T-helper 1 cell treated with Interleukin-12 subunit alpha and Interleukin-12 subunit beta and Interleukin-4 antibody, amounts not matched to agents 30 μg/mL and 1 μg/mL, for 36 hours (primary cell): ENCODE data around the gene ERFL.
"Not testable (repeated sequence)": the region's sequence is repeated elsewhere in the genome, so short reads cannot be mapped to it uniquely, and the experiment has no call there.

ENCODE experiments used
- H3K27ac Mint-ChIP-seq: one replicate; pipeline ENCODE4 v1.8.0; 2021; ENCODE audit warnings: mild to moderate bottlenecking, mixed read lengths
- H3K27me3 Mint-ChIP-seq: one replicate; pipeline ENCODE4 v1.8.0; 2021; ENCODE audit warnings: low read depth, mixed read lengths
- H3K36me3 Mint-ChIP-seq: one replicate; pipeline ENCODE4 v1.8.0; 2021; ENCODE audit warnings: low read depth, mixed read lengths
- H3K4me1 Mint-ChIP-seq: one replicate; pipeline ENCODE4 v1.8.0; 2021; ENCODE audit warnings: low read depth, mixed read lengths
- H3K4me3 Mint-ChIP-seq: one replicate; pipeline ENCODE4 v1.8.0; 2021; ENCODE audit warnings: mild to moderate bottlenecking, moderate library complexity, mixed read lengths
- H3K9me3 Mint-ChIP-seq: one replicate; pipeline ENCODE4 v1.8.0; 2021; ENCODE audit warnings: mixed read lengths

Gene ERFL

DNA sequence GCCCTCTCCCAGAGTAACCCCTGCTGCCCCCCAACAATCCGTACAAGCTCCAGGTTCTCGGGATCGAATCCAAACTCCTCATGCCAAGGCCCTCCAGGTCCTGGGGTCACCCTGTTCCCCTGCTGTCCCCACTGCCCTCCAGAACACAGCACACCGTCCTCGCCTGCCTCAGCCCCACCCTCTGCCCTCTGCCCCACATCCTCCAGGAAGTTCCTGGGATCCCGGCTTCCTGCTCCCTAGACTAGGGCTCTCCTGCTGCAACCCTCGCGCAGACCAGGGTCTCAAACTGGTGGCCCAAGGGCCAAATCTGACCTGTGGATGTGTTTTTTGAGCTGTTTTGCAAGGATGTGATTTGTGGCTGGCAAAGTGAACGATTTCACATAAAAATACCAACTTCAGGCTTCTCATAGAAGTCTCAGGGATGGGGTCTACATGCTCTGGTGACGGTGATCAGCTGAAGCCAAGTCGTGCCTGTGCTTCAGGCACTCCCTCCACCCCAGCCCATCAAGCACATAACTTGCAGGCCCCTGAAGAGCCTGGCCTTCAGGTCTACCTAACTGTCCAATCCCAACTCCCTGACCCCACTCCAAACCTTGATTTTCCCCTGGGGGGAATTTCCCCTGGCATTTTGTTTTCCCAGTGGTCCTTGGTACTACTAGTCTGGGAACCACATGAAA is 29.1 kb upstream of the ERFL start:
- Mint-ChIP-seq H3K27me3 (no peaks in the 10 kb centered on the region), H3K27ac (peak overlapping the region; percentile 80), H3K4me1 (peaks cover 16% of the 10 kb centered on the region)

DNA sequence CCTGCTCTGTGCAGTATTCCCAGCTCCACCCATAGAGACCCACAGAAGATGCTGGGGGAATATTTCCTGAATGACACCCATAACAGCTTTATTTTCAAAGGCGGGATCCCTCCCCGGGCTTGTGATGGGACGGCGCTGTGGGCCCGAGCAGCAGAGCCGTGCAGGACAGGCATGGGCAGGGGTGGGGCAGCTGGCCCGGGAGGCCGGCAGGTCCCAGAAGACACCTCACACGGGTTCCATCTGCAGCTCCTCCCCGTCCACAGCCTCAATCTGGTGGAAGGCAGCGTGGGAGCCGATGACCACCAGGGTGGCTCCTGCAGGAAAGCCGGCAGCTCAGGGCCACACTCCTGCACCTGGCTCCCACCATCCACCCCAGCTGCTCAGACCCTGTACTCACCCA is 28.4 kb upstream of the ERFL start:
- peaks cover 18% of the 10 kb centered on the region for H3K4me1 Mint-ChIP-seq
- H3K27me3 Mint-ChIP-seq: no peaks in the 10 kb centered on the region
- H3K27ac Mint-ChIP-seq: no peak overlapping the region
- no peak overlapping the region for H3K4me3 Mint-ChIP-seq
- H3K9me3 Mint-ChIP-seq: no peaks in the 10 kb centered on the region
- peaks cover 8% of the 10 kb centered on the region for H3K36me3 Mint-ChIP-seq

More for the DNA sequence above, 29.1 kb upstream of the ERFL start:
- Mint-ChIP-seq H3K9me3 (no peaks in the 10 kb centered on the region), H3K36me3 (peaks cover 8% of the 10 kb centered on the region), H3K4me3 (peak overlapping the region; percentile 95)

DNA sequence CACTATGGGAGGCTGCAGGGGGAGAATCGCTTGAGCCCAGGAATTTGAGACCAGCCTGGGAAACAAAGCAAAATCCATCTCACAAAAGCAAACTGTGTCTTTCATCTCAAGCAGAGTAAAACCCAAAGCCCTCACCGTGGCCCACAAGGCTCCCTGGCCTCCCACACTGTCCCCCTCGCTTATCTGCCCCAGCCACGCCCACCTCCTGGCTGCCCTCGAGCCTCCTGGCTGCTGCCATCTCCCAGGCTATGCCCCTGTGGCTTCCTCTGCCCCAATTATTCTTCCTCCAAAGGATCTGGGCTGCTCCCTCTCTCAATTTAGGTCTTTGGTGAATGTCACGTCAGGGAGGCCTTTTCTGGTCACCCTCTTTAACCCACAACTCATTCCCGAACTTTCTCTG is 27.3 kb upstream of the ERFL start:
- Mint-ChIP-seq H3K27me3 (no peaks in the 10 kb centered on the region), H3K9me3 (no peaks in the 10 kb centered on the region), H3K4me1 (peaks cover 22% of the 10 kb centered on the region), H3K4me3 (no peak overlapping the region), H3K36me3 (peaks cover 8% of the 10 kb centered on the region), H3K27ac (no peak overlapping the region)

DNA sequence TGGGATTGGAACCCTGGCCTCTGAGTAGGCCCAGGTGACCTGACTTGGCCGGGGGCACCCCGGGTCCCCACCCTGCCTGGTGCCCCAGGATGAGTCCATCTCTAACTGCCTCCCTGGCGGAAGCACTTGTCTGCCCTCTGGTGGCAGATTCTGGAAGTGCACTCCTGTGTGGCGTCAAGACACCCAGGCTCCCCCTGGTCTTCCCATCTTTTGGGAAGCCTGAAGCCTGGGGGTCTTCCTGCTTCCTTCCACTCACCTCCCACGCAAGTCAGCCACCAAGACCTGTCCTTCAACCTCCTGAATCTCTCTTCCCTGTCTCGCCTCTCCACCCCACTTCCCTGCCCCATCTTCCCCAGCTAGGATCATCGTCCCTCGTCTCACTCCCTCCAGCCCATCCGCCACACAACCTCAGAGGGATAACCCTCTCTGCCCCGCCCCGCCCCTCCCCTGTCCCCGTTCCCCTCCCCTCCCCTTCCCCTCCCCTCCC is 23.5 kb upstream of the ERFL start:
- Mint-ChIP-seq H3K27ac (peak overlapping the region; percentile 57), H3K9me3 (no peaks in the 10 kb centered on the region), H3K4me1 (peaks cover 18% of the 10 kb centered on the region), H3K4me3 (no peak overlapping the region), H3K36me3 (no peaks in the 10 kb centered on the region), H3K27me3 (no peaks in the 10 kb centered on the region)

DNA sequence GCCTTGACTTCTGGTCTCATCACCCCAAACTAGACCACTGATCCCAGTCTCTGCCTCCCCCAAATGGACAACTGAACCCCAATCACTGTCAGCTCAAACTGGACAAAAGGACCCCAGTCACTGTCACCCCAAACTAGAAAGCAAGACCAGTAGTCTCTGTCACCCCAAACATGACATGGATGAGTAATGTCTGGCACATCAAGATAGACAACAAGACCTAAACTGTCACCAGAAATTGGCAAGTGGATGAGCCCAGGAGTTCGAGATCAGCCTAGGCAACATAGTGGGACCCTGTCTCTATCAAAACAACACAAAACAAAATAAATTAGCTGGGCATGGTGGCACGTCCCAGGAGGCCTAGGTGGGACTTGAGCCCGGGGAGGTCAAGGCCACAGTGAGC is 18.8 kb upstream of the ERFL start:
- Mint-ChIP-seq H3K36me3 (no peaks in the 10 kb centered on the region), H3K4me1 (peaks cover 45% of the 10 kb centered on the region), H3K27ac (peak overlapping the region; percentile 73), H3K4me3 (peak overlapping the region; percentile 25), H3K9me3 (no peaks in the 10 kb centered on the region), H3K27me3 (no peaks in the 10 kb centered on the region)

DNA sequence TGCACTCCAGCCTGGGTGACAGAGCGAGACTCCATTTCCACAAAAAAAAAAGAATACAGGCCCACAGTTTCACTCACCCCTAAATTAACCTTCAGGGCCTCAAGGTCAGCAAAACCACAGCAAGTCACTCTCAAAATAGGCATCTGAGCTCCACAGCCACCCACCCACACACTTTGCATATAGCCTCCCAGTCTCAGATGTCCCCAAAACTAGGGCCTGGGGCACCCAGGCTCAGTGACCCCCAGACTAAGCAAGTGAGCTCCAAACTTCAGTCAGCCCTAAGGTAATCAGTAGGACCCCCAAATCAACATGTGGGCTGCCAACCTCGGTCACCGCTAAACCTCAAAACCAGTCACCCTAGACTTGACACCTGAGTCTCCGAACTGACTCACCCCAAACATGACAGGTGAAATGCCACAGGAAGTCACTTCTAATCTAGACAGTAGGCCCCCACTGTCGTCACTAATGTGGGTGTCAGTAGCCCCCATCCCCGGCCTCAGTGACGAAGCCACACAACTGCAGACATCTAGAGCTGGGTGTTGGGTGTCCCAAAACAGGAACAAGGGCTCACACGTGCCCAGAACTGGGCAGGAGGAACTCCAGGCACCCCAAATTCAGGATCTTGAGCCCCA is 17.0 kb upstream of the ERFL start:
- H3K36me3 Mint-ChIP-seq: no peaks in the 10 kb centered on the region
- H3K9me3 Mint-ChIP-seq: no peaks in the 10 kb centered on the region
- peaks cover 13% of the 10 kb centered on the region for H3K27me3 Mint-ChIP-seq
- H3K4me3 Mint-ChIP-seq: peak overlapping the region; percentile 52
- peaks cover 41% of the 10 kb centered on the region for H3K4me1 Mint-ChIP-seq
- peak overlapping the region; percentile 89 for H3K27ac Mint-ChIP-seq

DNA sequence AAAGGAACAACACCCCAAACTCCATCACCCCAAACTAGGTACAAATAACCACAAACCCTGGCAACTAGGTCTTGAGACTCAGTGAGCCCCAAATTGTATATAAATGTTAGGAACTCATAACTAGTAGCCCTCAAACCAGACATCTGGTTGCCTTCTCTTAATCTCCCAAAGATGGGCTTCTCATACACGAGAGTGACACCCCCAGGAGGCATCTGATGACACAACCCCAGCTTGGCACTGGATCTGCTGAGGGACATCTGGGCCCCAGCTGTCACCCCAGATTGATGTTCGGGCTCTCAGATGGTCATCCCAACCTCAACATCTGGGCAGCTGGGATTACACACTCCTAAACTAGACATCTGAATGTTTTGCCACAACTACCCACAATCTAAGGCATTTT is 16.1 kb upstream of the ERFL start:
- H3K27ac Mint-ChIP-seq: no peak overlapping the region
- no peaks in the 10 kb centered on the region for H3K36me3 Mint-ChIP-seq
- H3K4me1 Mint-ChIP-seq: peaks cover 41% of the 10 kb centered on the region

DNA sequence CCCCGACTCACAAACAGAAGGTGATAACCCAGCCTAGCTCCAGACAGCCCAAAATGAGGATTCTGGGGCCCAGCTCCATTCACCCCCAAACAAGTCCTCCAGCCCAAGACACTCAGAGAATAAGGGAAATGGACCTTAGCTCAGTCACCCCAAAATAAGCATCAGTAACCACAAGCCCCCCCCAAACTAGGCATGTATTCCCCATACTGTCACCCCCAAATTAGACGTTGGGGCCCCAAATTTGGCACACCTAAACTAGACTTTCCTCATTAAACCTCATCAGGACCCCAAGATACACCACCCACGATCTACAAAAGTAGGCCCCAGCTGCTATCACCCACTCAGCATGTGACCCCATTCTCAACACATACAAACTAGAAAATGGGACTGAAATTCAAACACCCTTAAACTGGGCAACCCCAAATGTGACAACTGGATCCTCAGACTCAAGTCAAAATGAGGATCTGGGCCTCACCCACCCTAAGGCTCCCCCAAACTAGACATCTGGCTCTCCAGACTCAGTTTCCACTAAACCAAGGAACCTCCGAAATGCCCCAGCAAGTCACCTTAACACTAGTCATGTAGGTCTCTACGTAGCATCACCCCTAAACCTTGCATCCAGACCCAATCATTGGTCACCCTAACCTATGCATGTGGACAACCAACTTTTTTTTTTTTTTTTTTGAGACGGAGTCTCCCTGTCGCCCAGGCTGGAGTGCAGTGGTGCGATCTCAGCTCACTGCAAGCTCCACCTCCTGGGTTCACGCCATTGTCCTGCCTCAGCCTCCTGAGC is 13.4 kb upstream of the ERFL start:
- peak overlapping the region; percentile 28 for H3K27ac Mint-ChIP-seq
- H3K27me3 Mint-ChIP-seq: peaks cover 20% of the 10 kb centered on the region
- H3K4me1 Mint-ChIP-seq: peaks cover 32% of the 10 kb centered on the region
- peak overlapping the region; percentile 33 for H3K4me3 Mint-ChIP-seq
- no peaks in the 10 kb centered on the region for H3K9me3 Mint-ChIP-seq
- H3K36me3 Mint-ChIP-seq: no peaks in the 10 kb centered on the region

More for the DNA sequence above, 16.1 kb upstream of the ERFL start:
- Mint-ChIP-seq H3K27me3 (peaks cover 13% of the 10 kb centered on the region), H3K9me3 (no peaks in the 10 kb centered on the region), H3K4me3 (no peak overlapping the region)

DNA sequence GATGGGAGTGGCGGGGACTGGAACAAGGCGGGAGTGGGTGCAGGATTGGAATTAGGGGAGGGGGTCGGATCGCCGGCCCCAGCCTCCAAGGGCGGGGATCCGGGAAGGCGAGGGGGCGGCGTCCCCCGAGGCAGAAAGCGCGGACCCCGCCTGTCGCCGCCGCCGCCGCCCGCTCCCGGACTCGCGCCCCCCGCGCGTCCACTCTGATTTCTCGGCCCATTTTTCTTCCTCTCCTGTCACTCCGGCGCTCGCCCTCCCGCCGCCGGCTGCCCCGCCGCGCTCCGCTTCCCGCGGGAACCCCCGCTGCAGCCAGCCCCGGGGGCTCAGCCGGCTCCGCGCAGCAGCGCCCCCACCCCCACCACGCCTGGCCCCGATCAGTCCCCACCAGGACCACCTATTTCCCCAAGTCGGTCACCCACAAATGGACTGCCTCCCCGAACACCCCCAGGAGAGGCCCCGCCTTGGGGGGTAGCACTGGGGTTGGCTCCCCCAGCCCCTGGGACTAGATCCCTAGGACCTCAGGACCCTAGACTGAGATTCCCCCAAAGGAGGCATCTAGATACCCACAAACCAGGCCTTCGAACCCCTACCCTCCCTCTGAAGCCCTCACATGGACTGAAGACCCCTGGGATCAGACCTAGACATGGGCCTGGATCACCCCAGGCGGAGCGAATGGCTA is 12.6 kb upstream of the ERFL start:
- Mint-ChIP-seq H3K4me1 (peaks cover 31% of the 10 kb centered on the region), H3K4me3 (peak overlapping the region; percentile 80), H3K27me3 (peaks cover 26% of the 10 kb centered on the region), H3K27ac (peak overlapping the region; percentile 28), H3K9me3 (no peaks in the 10 kb centered on the region), H3K36me3 (no peaks in the 10 kb centered on the region)

DNA sequence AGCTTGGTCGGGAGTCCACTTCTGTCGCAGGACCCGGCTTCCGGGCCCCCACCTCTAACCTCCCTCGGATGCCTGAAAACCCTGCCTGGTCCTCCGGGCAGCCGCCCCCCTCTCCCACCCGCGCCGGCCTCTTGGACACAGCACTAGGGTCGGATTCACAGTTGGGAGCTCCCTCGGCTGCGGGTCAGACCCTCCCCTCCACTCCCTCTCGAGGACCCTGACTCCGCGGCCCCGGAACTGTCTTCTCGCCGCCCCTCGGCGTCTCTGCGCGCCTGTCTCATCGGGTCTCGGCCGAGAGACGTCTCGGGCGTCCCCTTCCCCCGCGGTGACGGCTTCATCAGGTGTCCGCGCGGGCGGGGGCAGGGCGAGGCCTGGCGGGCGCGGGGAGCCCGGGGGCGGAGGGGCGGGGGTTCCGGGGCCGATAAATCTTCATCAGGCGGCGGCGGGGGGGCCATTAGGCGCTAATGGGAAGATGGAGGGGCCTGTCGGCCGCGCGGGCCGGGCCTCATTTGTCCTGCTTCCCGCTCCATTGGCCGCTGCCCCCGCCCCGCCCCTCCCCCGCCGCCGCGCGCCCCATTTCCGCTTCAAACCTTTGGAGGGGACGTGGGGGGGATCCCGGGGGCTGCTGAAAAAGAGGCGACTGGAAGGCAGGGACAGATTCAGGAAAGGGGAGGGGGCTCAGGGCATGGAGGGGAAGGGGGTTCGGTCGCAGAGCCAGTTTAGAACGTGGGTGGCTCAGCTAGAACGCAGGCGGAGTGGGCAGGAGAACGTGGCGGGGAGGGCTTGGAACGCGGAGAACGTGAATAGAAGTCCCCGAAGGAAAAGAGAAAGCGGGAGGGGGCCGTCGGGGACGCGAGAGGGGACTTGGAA is 11.8 kb upstream of the ERFL start:
- Mint-ChIP-seq H3K27ac (peak overlapping the region; percentile 75), H3K4me1 (peaks cover 29% of the 10 kb centered on the region), H3K27me3 (peaks cover 32% of the 10 kb centered on the region), H3K9me3 (no peaks in the 10 kb centered on the region), H3K36me3 (no peaks in the 10 kb centered on the region), H3K4me3 (peak overlapping the region; percentile 80)

DNA sequence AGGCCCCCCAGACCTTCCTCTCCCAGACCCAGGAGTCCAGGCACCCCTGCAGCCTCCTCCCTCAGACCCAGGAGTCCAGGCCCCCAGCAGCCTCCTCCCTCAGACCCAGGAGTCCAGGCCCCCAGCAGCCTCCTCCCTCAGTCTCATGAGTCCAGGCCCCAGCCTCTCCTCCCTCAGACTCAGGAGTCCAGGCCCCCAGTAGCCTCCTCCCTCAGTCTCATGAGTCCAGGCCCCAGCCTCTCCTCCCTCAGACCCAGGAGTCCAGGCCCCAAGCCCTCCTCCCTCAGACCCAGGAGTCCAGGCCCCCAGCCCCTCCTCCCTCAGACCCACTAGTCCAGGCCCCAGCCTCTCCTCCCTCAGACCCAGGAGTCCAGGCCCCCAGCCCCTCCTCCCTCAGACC is 11.0 kb upstream of the ERFL start:
- not testable (repeated sequence) for H3K36me3 Mint-ChIP-seq

DNA sequence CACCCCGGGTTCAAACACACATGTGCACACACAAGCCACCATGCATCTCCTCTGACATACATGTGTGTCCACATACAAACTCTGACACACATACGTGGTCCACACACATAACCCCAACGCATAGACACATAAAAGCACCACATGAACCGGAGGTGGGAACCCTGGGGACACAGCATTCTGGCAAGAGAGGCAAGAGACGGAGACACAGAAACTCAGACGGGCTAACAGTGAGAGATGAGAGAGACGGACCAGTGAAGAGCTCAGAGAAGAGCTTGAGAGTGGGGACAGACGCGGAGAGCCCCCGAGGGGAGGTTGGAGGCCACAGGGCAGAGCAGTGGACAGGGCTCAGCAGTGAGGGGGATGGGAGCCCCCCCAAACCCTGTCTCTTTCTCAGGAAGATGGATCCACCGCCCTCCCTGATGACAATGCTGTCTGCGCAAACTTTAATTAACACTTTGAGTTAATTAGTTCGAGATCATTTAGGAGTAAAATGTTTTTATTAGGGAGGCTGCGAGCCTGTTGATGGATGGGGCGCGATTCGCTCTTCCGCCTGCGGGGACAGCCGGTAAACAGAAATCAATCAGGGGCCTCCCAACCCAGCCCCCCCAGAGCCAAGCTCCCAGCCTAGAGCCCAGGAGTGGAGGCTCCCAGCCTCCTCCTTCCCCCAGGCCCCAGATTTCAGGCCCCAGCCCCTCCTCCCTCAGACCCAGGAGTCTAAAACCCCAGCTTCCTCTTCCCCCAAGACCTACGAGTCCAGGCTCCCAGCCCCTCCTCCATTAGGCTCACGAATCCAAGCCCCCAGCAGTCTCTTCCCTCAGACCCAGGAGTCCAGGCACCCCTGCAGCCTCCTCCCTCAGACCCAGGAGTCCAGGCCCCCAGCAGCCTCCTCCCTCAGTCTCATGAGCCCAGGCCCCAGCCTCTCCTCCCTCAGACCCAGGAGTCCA is 9.5 kb upstream of the ERFL start:
- peaks cover 43% of the 10 kb centered on the region for H3K27me3 Mint-ChIP-seq
- peak overlapping the region; percentile 0 for H3K4me3 Mint-ChIP-seq
- H3K4me1 Mint-ChIP-seq: peaks cover 28% of the 10 kb centered on the region
- no peaks in the 10 kb centered on the region for H3K36me3 Mint-ChIP-seq
- H3K27ac Mint-ChIP-seq: peak overlapping the region; percentile 5
- H3K9me3 Mint-ChIP-seq: no peaks in the 10 kb centered on the region

More for the DNA sequence above, 11.0 kb upstream of the ERFL start:
- H3K9me3 Mint-ChIP-seq, H3K4me3 Mint-ChIP-seq, H3K27ac Mint-ChIP-seq: not testable (repeated sequence)
- Mint-ChIP-seq H3K4me1 (peaks cover 27% of the 10 kb centered on the region), H3K27me3 (peaks cover 36% of the 10 kb centered on the region)

DNA sequence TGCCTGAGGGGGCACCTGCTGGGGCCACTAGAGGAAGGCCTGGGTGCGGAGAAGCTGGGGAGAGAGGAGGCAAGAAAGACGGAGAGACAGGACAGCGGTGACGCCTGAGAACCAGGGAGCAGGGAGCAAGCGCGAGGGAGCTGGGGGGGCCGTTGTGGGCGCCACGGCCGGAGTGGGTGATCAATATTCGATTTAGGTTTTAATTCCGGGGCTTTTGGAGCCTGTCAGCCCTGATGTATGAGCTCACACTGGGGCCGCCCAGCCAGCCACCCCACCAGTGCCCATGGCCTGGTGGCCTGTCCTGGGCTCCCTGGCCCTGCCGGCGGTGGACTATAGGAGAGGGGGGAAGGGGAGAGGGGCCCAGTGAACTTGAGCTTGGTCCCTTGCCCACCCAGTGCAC is 8.7 kb upstream of the ERFL start:
- Mint-ChIP-seq H3K9me3 (no peaks in the 10 kb centered on the region), H3K27me3 (peaks cover 46% of the 10 kb centered on the region), H3K4me1 (peaks cover 27% of the 10 kb centered on the region), H3K4me3 (no peak overlapping the region), H3K36me3 (no peaks in the 10 kb centered on the region), H3K27ac (no peak overlapping the region)
